Osteoblast (primary cell): ENCODE data around the gene DMD. TPM values are rescaled to one million over a fixed set of nuclear protein-coding genes. Genes with fewer than 3 reads are reported as not detected.

Experiments used
- DNase-seq: peaks from one replicate; pipeline ENCODE4 v3.0.0; 2011; ENCODE audit warnings: low spot score, mixed read lengths; ENCODE audit not compliant: insufficient read length; ENCODE audit errors: missing footprints
- H2AFZ ChIP-seq: 2 replicates; pipeline ENCODE4 v1.6.0; 2011; ENCODE audit warnings: mild to moderate bottlenecking, low read length
- H3K27ac ChIP-seq: 2 replicates; pipeline ENCODE4 v1.5.1; 2011; ENCODE audit warnings: mild to moderate bottlenecking, low read depth, low read length, moderate library complexity
- H3K27me3 ChIP-seq: 2 replicates; pipeline ENCODE4 v1.6.0; 2012; ENCODE audit warnings: mild to moderate bottlenecking, control low read depth, inconsistent platforms, low read length, moderate library complexity; ENCODE audit not compliant: insufficient read depth
- H3K36me3 ChIP-seq: 2 replicates; pipeline ENCODE4 v1.5.1; 2011; ENCODE audit warnings: mild to moderate bottlenecking, low read length, control low read depth, moderate library complexity; ENCODE audit not compliant: insufficient read depth
- H3K4me1 ChIP-seq: 2 replicates; pipeline ENCODE4 v1.5.1; 2011; ENCODE audit warnings: mild to moderate bottlenecking, low read length, control low read depth, moderate library complexity; ENCODE audit not compliant: insufficient read depth
- H3K4me2 ChIP-seq: 2 replicates; pipeline ENCODE4 v1.6.0; 2011; ENCODE audit warnings: mild to moderate bottlenecking, low read length; ENCODE audit not compliant: insufficient read depth
- H3K4me3 ChIP-seq: fragments of 200-600 bp; sonication (generic); 3 replicates; pipeline ENCODE4 v1.5.1; 2012; ENCODE audit warnings: mild to moderate bottlenecking, low read length, inconsistent platforms; ENCODE audit not compliant: insufficient read depth
- H3K79me2 ChIP-seq: 2 replicates; pipeline ENCODE4 v1.6.0; 2012; ENCODE audit warnings: mild to moderate bottlenecking, low read length, control low read depth, inconsistent platforms; ENCODE audit not compliant: insufficient read depth
- H3K9me3 ChIP-seq: 2 replicates; pipeline ENCODE4 v1.5.1; 2011; ENCODE audit warnings: low read depth, low read length, control low read depth
- H4K20me1 ChIP-seq: 2 replicates; pipeline ENCODE4 v1.6.0; 2012; ENCODE audit warnings: mild to moderate bottlenecking, low read length, control low read depth; ENCODE audit not compliant: insufficient read depth
- CTCF ChIP-seq: IDR thresholded peaks from 2 replicates; pipeline ENCODE4 v1.5.1; 2011; ENCODE audit warnings: mild to moderate bottlenecking, low read depth, low read length, moderate library complexity; ENCODE audit errors: extremely low read depth
- total RNA-seq: library from RNA; depleted of rRNA; stranded (reverse); fragments of >200 nt; gene quantifications from 2 replicates; pipeline ENCODE4 v1.2.3, GENCODE V29; 2012

The DMD gene
- total RNA-seq, 1 donor, result 12.7 TPM

- no peak for TF ChIP-seq CTCF
- Histone ChIP-seq H3K36me3 (no peaks in the 10 kb centered on the region), H3K79me2 (no peaks in the 10 kb centered on the region), H3K27me3 (no peaks in the 10 kb centered on the region), H3K4me3 (no peak overlapping the region), H2AFZ (no peak overlapping the region), H3K27ac (no peak overlapping the region), H4K20me1 (no peaks in the 10 kb centered on the region), H3K9me3 (no peaks in the 10 kb centered on the region), H3K4me1 (no peaks in the 10 kb centered on the region), H3K4me2 (no peak overlapping the region)
- DNase-seq, result no peak
Observed at GRCh38 chrX:33126469-33126868, 84.9 kb downstream of the DMD start.

GRCh38 chrX:33109858-33110257 is 101.5 kb downstream of the DMD start:
- no peaks in the 10 kb centered on the region for H4K20me1 ChIP-seq
- H3K27ac ChIP-seq, result no peak overlapping the region
- H3K79me2 ChIP-seq, result no peaks in the 10 kb centered on the region
- no peaks in the 10 kb centered on the region for H3K9me3 ChIP-seq
- TF ChIP-seq CTCF, result no peak
- no peaks in the 10 kb centered on the region for H3K4me1 ChIP-seq
- H2AFZ ChIP-seq, result no peak overlapping the region
- H3K4me2 ChIP-seq, result no peak overlapping the region
- DNase-seq, result no peak
- H3K4me3 ChIP-seq, result no peak overlapping the region
- H3K27me3 ChIP-seq, result no peaks in the 10 kb centered on the region
- no peaks in the 10 kb centered on the region for H3K36me3 ChIP-seq

GRCh38 chrX:33106737-33107136 is 104.6 kb downstream of the DMD start:
- Histone ChIP-seq H3K4me1 (no peaks in the 10 kb centered on the region), H4K20me1 (no peaks in the 10 kb centered on the region), H2AFZ (no peak overlapping the region), H3K4me2 (no peak overlapping the region), H3K27me3 (no peaks in the 10 kb centered on the region), H3K27ac (no peak overlapping the region), H3K79me2 (no peaks in the 10 kb centered on the region), H3K4me3 (no peak overlapping the region), H3K9me3 (no peaks in the 10 kb centered on the region), H3K36me3 (no peaks in the 10 kb centered on the region)
- no peak for DNase-seq
- no peak for TF ChIP-seq CTCF

GRCh38 chrX:33095079-33095478 is 116.3 kb downstream of the DMD start:
- DNase-seq, result no peak
- TF ChIP-seq CTCF, result no peak
- Histone ChIP-seq H3K4me3 (no peak overlapping the region), H3K27me3 (no peaks in the 10 kb centered on the region), H3K79me2 (no peaks in the 10 kb centered on the region), H3K9me3 (peaks cover 2% of the 10 kb centered on the region), H2AFZ (no peak overlapping the region), H3K4me2 (no peak overlapping the region), H4K20me1 (no peaks in the 10 kb centered on the region), H3K4me1 (no peaks in the 10 kb centered on the region), H3K36me3 (no peaks in the 10 kb centered on the region), H3K27ac (no peak overlapping the region)
